Measurements from ENCODE around the gene MLX.
"Not testable (repeated sequence)": the region's sequence is repeated elsewhere in the genome, so short reads cannot be mapped to it uniquely, and the experiment has no call there.

- TF ChIP-seq CTCF (conservative IDR thresholded peaks at IDR 0.05; ENCODE audit: low read depth, low read length); EZH2 (IDR thresholded peaks at IDR 0.05; ENCODE audit: borderline replicate concordance, low read depth, low read length, poor library complexity, severe bottlenecking): not testable (repeated sequence)
Measured at GRCh38 chr17:42555961-42556617, 10.8 kb upstream of the MLX start.
